ENCODE results near the gene FAM110C. TPM values are rescaled to one million over a fixed set of nuclear protein-coding genes. Genes with fewer than 3 reads are reported as not detected.
"Not testable (repeated sequence)": the region's sequence is repeated elsewhere in the genome, so short reads cannot be mapped to it uniquely, and the experiment has no call there.

Gene FAM110C
- total and polyA plus RNA-seq, 2 experiments from 2014 or later = 6.6 to 10.2 TPM

DNA sequence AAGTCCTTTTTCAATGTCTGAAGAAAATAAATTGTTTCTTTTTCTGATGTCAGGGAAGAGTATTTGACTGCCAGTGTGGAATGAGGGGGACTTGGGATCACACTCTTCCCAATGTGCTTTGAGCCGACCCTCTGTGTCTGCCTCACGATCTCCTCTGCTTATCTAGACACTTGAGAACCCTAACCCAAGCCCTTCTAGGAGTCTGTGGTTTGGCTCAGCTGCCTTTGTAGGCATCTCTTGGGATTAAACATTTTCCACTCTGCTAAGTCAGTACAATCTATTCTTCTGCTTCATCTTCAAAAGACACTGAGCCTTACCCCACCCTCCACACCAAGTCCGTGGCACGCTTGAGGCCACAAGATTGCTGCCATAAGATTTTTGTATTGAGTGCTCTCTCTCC lies 19.4 kb downstream of the FAM110C start:
- Histone ChIP-seq H3K79me2 (no peaks in the 10 kb centered on the region), H3K27ac (no peak overlapping the region), H3K4me3 (no peak overlapping the region), H3K9me2 (replicated peaks; ENCODE audit: insufficient read depth) (no peaks in the 10 kb centered on the region), H3K4me2 (no peak overlapping the region), H4K20me1 (ENCODE audit: insufficient read depth, poor library complexity, severe bottlenecking) (no peaks in the 10 kb centered on the region), H3K36me3 (replicated peaks; ENCODE audit: insufficient read depth, low read depth) (no peaks in the 10 kb centered on the region), H2AFZ (no peak overlapping the region), H3K4me1 (ENCODE audit: insufficient read depth) (peaks cover 5% of the 10 kb centered on the region), H3K27me3 (no peaks in the 10 kb centered on the region), H3K9me3 (ENCODE audit: low read depth) (no peaks in the 10 kb centered on the region)
- no peak for TF ChIP-seq EZH2 (IDR thresholded peaks at IDR 0.05; ENCODE audit: borderline replicate concordance)
- TF ChIP-seq, protein P1, sequence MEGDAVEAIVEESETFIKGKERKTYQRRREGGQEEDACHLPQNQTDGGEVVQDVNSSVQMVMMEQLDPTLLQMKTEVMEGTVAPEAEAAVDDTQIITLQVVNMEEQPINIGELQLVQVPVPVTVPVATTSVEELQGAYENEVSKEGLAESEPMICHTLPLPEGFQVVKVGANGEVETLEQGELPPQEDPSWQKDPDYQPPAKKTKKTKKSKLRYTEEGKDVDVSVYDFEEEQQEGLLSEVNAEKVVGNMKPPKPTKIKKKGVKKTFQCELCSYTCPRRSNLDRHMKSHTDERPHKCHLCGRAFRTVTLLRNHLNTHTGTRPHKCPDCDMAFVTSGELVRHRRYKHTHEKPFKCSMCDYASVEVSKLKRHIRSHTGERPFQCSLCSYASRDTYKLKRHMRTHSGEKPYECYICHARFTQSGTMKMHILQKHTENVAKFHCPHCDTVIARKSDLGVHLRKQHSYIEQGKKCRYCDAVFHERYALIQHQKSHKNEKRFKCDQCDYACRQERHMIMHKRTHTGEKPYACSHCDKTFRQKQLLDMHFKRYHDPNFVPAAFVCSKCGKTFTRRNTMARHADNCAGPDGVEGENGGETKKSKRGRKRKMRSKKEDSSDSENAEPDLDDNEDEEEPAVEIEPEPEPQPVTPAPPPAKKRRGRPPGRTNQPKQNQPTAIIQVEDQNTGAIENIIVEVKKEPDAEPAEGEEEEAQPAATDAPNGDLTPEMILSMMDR (IDR thresholded peaks at IDR 0.05; ENCODE audit: poor library complexity) = no peak
- TF ChIP-seq EZH2phosphoT487 (IDR thresholded peaks at IDR 0.05; ENCODE audit: low read depth, severe bottlenecking, unreplicated experiment) = no peak
- 79% methylated on average over 4 of the region's 4 CpGs for WGBS (ENCODE audit: low lambda C conversion rate, missing lambda C conversion rate)
- DNase-seq (ENCODE audit: low spot score) = no peak

DNA sequence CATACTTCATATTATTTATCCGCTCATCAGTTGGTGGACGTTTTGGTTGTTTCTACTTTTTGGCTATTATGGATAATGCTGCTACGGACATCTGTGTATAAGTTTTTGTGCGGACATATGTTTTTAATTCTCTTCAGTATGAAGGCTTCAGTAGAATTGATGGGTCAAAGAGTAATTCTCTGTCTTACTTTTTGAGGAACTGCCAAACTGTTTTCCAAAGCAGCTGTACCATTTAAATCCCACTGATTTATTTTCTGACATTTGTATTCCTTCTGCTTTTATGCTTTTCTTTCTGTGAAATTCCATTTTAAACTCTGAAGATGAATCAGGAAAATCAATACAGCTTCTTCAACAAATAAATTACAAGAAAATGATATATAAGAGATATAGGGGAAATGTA lies 20.8 kb downstream of the FAM110C start:
- Histone ChIP-seq H3K27ac (no peak overlapping the region), H4K20me1 (ENCODE audit: insufficient read depth, poor library complexity, severe bottlenecking) (no peaks in the 10 kb centered on the region), H3K4me2 (no peak overlapping the region), H3K36me3 (replicated peaks; ENCODE audit: insufficient read depth, low read depth) (no peaks in the 10 kb centered on the region), H3K9me2 (replicated peaks; ENCODE audit: insufficient read depth) (no peaks in the 10 kb centered on the region), H3K9me3 (ENCODE audit: low read depth) (no peaks in the 10 kb centered on the region), H3K4me1 (ENCODE audit: insufficient read depth) (peaks cover 5% of the 10 kb centered on the region), H3K79me2 (no peaks in the 10 kb centered on the region), H2AFZ (no peak overlapping the region), H3K4me3 (no peak overlapping the region), H3K27me3 (no peaks in the 10 kb centered on the region)
- DNase-seq (ENCODE audit: low spot score) = no peak
- WGBS (ENCODE audit: low lambda C conversion rate, missing lambda C conversion rate) = 83% methylated on average over 4 of the region's 4 CpGs
- TF ChIP-seq EZH2 (IDR thresholded peaks at IDR 0.05; ENCODE audit: borderline replicate concordance) (no peak), EZH2phosphoT487 (IDR thresholded peaks at IDR 0.05; ENCODE audit: low read depth, severe bottlenecking, unreplicated experiment) (no peak)
- TF ChIP-seq, protein P1 (IDR thresholded peaks at IDR 0.05; ENCODE audit: poor library complexity) = no peak

DNA sequence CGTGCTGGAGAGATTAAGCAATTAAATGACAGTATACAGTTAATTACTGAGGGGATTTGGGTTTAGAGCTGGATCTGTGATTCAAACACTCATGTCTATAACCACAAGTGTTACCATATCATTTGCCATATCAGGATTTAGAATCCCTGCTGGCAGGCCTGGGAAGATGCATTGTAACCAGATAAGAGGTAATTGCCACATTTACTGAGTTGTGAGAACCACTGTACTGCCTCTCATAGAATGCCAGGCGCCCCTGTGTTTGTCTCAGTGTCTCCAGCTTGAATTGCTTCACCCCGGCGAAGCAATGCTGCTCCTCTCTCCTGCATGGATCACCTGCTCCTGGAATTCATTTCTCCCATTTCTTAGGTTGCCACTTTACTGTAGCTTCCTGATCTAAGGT lies 21.7 kb downstream of the FAM110C start:
- WGBS (ENCODE audit: low lambda C conversion rate, missing lambda C conversion rate) = 70% methylated on average over 4 of the region's 4 CpGs
- not testable (repeated sequence) for H3K27ac ChIP-seq; H3K4me3 ChIP-seq; H3K4me2 ChIP-seq; DNase-seq (ENCODE audit: low spot score); H3K27me3 ChIP-seq; H2AFZ ChIP-seq; H4K20me1 ChIP-seq (ENCODE audit: insufficient read depth, poor library complexity, severe bottlenecking); H3K79me2 ChIP-seq; H3K36me3 ChIP-seq (replicated peaks; ENCODE audit: insufficient read depth, low read depth); H3K9me2 ChIP-seq (replicated peaks; ENCODE audit: insufficient read depth); H3K9me3 ChIP-seq (ENCODE audit: low read depth)
- H3K4me1 ChIP-seq (ENCODE audit: insufficient read depth) = peaks cover 11% of the 10 kb centered on the region

DNA sequence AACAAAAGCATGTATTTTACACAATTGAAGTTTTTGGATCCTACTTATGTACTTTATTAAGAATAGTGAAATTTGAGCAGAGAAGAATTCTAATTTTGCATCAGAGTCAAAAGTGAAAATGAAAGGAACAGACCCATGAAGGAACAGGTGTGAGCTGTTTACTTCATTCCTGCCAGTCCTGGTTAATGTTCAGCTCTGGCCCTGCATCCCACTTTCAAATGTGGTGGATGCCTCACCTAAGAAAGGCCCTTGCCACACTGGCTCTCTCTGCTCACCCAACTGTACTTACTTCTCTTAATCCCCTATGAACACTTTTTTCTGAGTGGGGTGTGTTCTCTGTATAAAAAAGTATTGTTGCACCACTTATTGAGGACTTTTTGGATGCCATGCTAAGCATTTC lies 22.2 kb downstream of the FAM110C start:
- no peak overlapping the region for H3K27ac ChIP-seq

More for the DNA sequence above, 22.2 kb downstream of the FAM110C start:
- Histone ChIP-seq H2AFZ (no peak overlapping the region), H3K36me3 (replicated peaks; ENCODE audit: insufficient read depth, low read depth) (no peaks in the 10 kb centered on the region), H3K9me3 (ENCODE audit: low read depth) (no peaks in the 10 kb centered on the region), H3K4me3 (no peak overlapping the region), H4K20me1 (ENCODE audit: insufficient read depth, poor library complexity, severe bottlenecking) (no peaks in the 10 kb centered on the region), H3K9me2 (replicated peaks; ENCODE audit: insufficient read depth) (no peaks in the 10 kb centered on the region), H3K4me1 (ENCODE audit: insufficient read depth) (peaks cover 11% of the 10 kb centered on the region), H3K79me2 (no peaks in the 10 kb centered on the region), H3K27me3 (no peaks in the 10 kb centered on the region), H3K4me2 (no peak overlapping the region)
- no peak for DNase-seq (ENCODE audit: low spot score)
- TF ChIP-seq EZH2phosphoT487 (IDR thresholded peaks at IDR 0.05; ENCODE audit: low read depth, severe bottlenecking, unreplicated experiment) = no peak
- TF ChIP-seq, protein P1 (IDR thresholded peaks at IDR 0.05; ENCODE audit: poor library complexity) = no peak
- TF ChIP-seq EZH2 (IDR thresholded peaks at IDR 0.05; ENCODE audit: borderline replicate concordance) = no peak
